Keratinocyte (primary cell): ENCODE results near the gene ZSCAN1. TPM values are rescaled to one million over a fixed set of nuclear protein-coding genes. Genes with fewer than 3 reads are reported as not detected.

ENCODE experiments used
- DNase-seq: peaks from one replicate; pipeline ENCODE4 v3.0.0-alpha.2; 2011; ENCODE audit warnings: low read depth, missing footprints, low spot score
- FAIRE-seq: peaks from 2 replicates; lab custom pipeline; 2011; peaks lifted over from hg19 to GRCh38; lab: Jason Lieb, UNC
- H2AFZ ChIP-seq: 2 replicates; pipeline ENCODE4 v1.6.0; 2012; ENCODE audit warnings: low read length, control low read depth, inconsistent platforms; ENCODE audit not compliant: control insufficient read depth
- H3K27ac ChIP-seq: 2 replicates; pipeline ENCODE4 v1.5.1; 2011; ENCODE audit warnings: low read length; ENCODE audit not compliant: control insufficient read depth, insufficient read depth
- H3K27me3 ChIP-seq: 3 replicates; pipeline ENCODE4 v1.6.0; 2011; ENCODE audit warnings: low read length; ENCODE audit not compliant: control insufficient read depth, insufficient read depth; ENCODE audit errors: extremely low read depth
- H3K36me3 ChIP-seq, 2 experiments: 2 replicates in 1 of 2; 3 replicates in 1 of 2; pipeline ENCODE4 v1.5.1; 2011; ENCODE audit warnings: low read length in 2 of 2, mild to moderate bottlenecking in 1 of 2; ENCODE audit not compliant: control insufficient read depth in 2 of 2, insufficient read depth in 2 of 2; ENCODE audit errors: extremely low read depth in 1 of 2
- H3K4me1 ChIP-seq: 3 replicates; pipeline ENCODE4 v1.5.1; 2011; ENCODE audit warnings: low read length; ENCODE audit not compliant: control insufficient read depth, insufficient read depth; ENCODE audit errors: extremely low read depth
- H3K4me2 ChIP-seq: 3 replicates; pipeline ENCODE4 v1.6.0; 2011; ENCODE audit warnings: low read depth, low read length; ENCODE audit not compliant: control insufficient read depth, insufficient read depth; ENCODE audit errors: extremely low read depth
- H3K4me3 ChIP-seq, 3 experiments: fragments of 200-600 bp in 1 of 3; sonication (generic) in 1 of 3; 2 replicates in 2 of 3; 3 replicates in 1 of 3; pipeline ENCODE4 v1.5.1; 2011 to 2016; ENCODE audit warnings: low read length in 3 of 3, mild to moderate bottlenecking in 3 of 3, control low read depth in 2 of 3, inconsistent platforms in 1 of 3, low read depth in 1 of 3, mixed read lengths in 1 of 3, mixed run types in 1 of 3, moderate library complexity in 1 of 3; ENCODE audit not compliant: control insufficient read depth in 2 of 3, insufficient read depth in 2 of 3; ENCODE audit errors: extremely low read depth in 1 of 3
- H3K79me2 ChIP-seq: 2 replicates; pipeline ENCODE4 v1.6.0; 2012; ENCODE audit warnings: low read length; ENCODE audit not compliant: control insufficient read depth, insufficient read depth
- H3K9ac ChIP-seq: 3 replicates; pipeline ENCODE4 v1.6.0; 2011; ENCODE audit warnings: low read length; ENCODE audit not compliant: control insufficient read depth, insufficient read depth; ENCODE audit errors: extremely low read depth
- H3K9me1 ChIP-seq: 3 replicates; pipeline ENCODE4 v1.6.0; 2011; ENCODE audit warnings: low read length; ENCODE audit not compliant: control insufficient read depth, insufficient read depth; ENCODE audit errors: extremely low read depth
- H3K9me3 ChIP-seq: 2 replicates; pipeline ENCODE4 v1.5.1; 2012; ENCODE audit warnings: low read depth, low read length; ENCODE audit not compliant: control insufficient read depth
- H4K20me1 ChIP-seq: 3 replicates; pipeline ENCODE4 v1.6.0; 2011; ENCODE audit warnings: low read length; ENCODE audit not compliant: control insufficient read depth, insufficient read depth; ENCODE audit errors: extremely low read depth
- CTCF ChIP-seq, 3 experiments: IDR thresholded peaks in 1 of 3; conservative IDR thresholded peaks in 1 of 3; optimal IDR thresholded peaks in 1 of 3; 2 replicates in 2 of 3; 3 replicates in 1 of 3; pipeline versions ENCODE3 to v1.5.1; 2011; ENCODE audit warnings: low read length in 3 of 3, mild to moderate bottlenecking in 3 of 3, moderate library complexity in 2 of 3, control low read depth in 1 of 3, inconsistent platforms in 1 of 3; ENCODE audit not compliant: insufficient read depth in 2 of 3; ENCODE audit errors: extremely low read depth in 1 of 3
- EZH2 ChIP-seq: IDR thresholded peaks from one replicate; pipeline ENCODE4 v1.6.1; 2012; ENCODE audit warnings: inconsistent platforms, mild to moderate bottlenecking, low read length, moderate library complexity
- dilution Hi-C: fragments of 300-500 bp; cut with MboI; formaldehyde crosslinking; loops from one replicate; pipeline ENCODE4 v1.7.0; 2020; ENCODE audit warnings: low sequenced_read_pairs; ENCODE audit not compliant: extremely low pct_ligation_motif_present
- polyA minus RNA-seq, 3 experiments: library from RNA; depleted of rRNA, polyadenylated mRNA; stranded (reverse); fragments of >200 nt; gene quantifications; 1 replicate in 1 of 3; 2 replicates in 1 of 3; 3 replicates in 1 of 3; pipeline ENCODE4 v1.2.3, GENCODE V29; 2011
- polyA plus RNA-seq, 5 experiments: library from polyadenylated mRNA; depleted of rRNA in 3 of 5; stranded (reverse) in 3 of 5; stranded (forward) in 1 of 5; unstranded in 1 of 5; fragments of >200 nt; gene quantifications; 1 replicate in 1 of 5; 2 replicates in 3 of 5; 3 replicates in 1 of 5; pipeline versions ENCODE4 v1.2.1 to v1.2.3, GENCODE V29; 2011 to 2012; ENCODE audit warnings: missing spikeins in 2 of 5, low read depth in 1 of 5, low replicate concordance in 1 of 5

ZSCAN1 gene
- polyA plus RNA-seq: not detected in 3 replicates
- polyA plus RNA-seq (2011; ENCODE audit: low read depth): not detected
- not detected in 2 replicates for polyA plus RNA-seq (2011; cell fraction: cytosol; rRNA removed)
- polyA plus RNA-seq (2011; cell fraction: nucleus; rRNA removed): not detected in 2 replicates
- polyA plus RNA-seq (2012; ENCODE audit: low replicate concordance): not detected in 2 replicates
- polyA minus RNA-seq: not detected in 3 replicates
- not detected for polyA minus RNA-seq (2011; cell fraction: cytosol; rRNA and poly(A)+ RNA removed)
- polyA minus RNA-seq (2011; cell fraction: nucleus; rRNA and poly(A)+ RNA removed): not detected in 2 replicates

- Histone ChIP-seq H3K9ac (no peak within 1 kb of the TSS), H3K4me2 (no peak within 1 kb of the TSS), H3K27me3 (no peaks in the 10 kb centered on the region), H3K9me1 (no peaks in the 10 kb centered on the region), H3K79me2 (no peaks in the 10 kb centered on the region), H3K9me3 (peaks cover 7% of the 10 kb centered on the region), H3K4me3 (no peak within 1 kb of the TSS), H4K20me1 (no peaks in the 10 kb centered on the region), H3K27ac (no peak within 1 kb of the TSS), H3K4me1 (no peaks in the 10 kb centered on the region), H3K36me3 (no peaks in the 10 kb centered on the region), H2AFZ (no peak within 1 kb of the TSS)
- TF ChIP-seq EZH2: no peak
- TF ChIP-seq CTCF (optimal IDR thresholded peaks at IDR 0.05 in 1 of 3, IDR thresholded peaks at IDR 0.05 in 1 of 3, conservative IDR thresholded peaks at IDR 0.05 in 1 of 3; ENCODE audit: extremely low read depth in 1 of 3, insufficient read depth in 2 of 3, low read length in 3 of 3): no peak
- DNase-seq (no peak), FAIRE-seq (no peak)
- dilution Hi-C loops: no loop called here
These were observed at the start of gene ZSCAN1 for GRCh38 chr19:58033741-58034476. Gene ZSCAN1, plus strand, starts transcription at chr19:58034025. Its CDS starts 3,812 bp downstream, at chr19:58037837.

GRCh38 chr19:57992841-57993240 lies 41.0 kb upstream of the ZSCAN1 start:
- no peaks in the 10 kb centered on the region for H4K20me1 ChIP-seq
- no peak overlapping the region for H3K27ac ChIP-seq
- dilution Hi-C loops: no loop called here
- no peaks in the 10 kb centered on the region for H3K9me1 ChIP-seq
- peaks cover 21% of the 10 kb centered on the region for H3K9me3 ChIP-seq
- DNase-seq (no peak), FAIRE-seq (no peak)
- no peak overlapping the region for H3K9ac ChIP-seq
- H3K27me3 ChIP-seq: no peaks in the 10 kb centered on the region
- no peaks in the 10 kb centered on the region for H3K4me1 ChIP-seq
- H2AFZ ChIP-seq: no peak overlapping the region
- no peak overlapping the region for H3K4me3 ChIP-seq
- no peak overlapping the region for H3K4me2 ChIP-seq
- H3K36me3 ChIP-seq: peaks cover 11 to 15% of the 10 kb centered on the region in 2 experiments
- no peaks in the 10 kb centered on the region for H3K79me2 ChIP-seq
- TF ChIP-seq CTCF (optimal IDR thresholded peaks at IDR 0.05 in 1 of 3, IDR thresholded peaks at IDR 0.05 in 1 of 3, conservative IDR thresholded peaks at IDR 0.05 in 1 of 3; ENCODE audit: extremely low read depth in 1 of 3, insufficient read depth in 2 of 3, low read length in 3 of 3): no peak
- TF ChIP-seq EZH2: no peak
